HG02943 (cell line): ENCODE results near the gene VAV2.
"Not testable (repeated sequence)": the region's sequence is repeated elsewhere in the genome, so short reads cannot be mapped to it uniquely, and the experiment has no call there.

Experiments used
- ATAC-seq: cut with Tn5 transposase; IDR thresholded peaks from one replicate; pipeline ENCODE4 v1.9.1; 2021; ENCODE audit warnings: mild to moderate bottlenecking, low read depth, moderate library complexity; ENCODE audit not compliant: unreplicated experiment

Gene VAV2

DNA sequence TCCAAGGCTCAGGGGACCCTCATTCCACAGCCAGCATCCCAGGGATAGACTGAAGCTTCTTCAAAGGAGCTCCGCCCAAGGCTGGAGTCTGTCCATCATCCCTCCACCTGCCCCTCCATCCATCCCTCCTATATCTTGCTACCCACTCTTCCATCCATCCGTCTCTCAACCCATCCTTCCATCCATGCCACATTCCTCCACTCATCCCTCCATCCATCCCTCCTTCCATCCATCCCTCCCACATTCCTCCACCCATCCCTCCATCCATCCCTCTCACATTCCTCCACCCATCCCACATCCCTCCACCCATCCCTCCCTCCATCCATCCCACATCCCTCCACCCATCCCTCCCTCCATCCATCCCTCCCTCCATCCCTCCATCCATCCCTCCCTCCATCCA lies 5.5 kb upstream of the VAV2 start:
- ATAC-seq = no peak

DNA sequence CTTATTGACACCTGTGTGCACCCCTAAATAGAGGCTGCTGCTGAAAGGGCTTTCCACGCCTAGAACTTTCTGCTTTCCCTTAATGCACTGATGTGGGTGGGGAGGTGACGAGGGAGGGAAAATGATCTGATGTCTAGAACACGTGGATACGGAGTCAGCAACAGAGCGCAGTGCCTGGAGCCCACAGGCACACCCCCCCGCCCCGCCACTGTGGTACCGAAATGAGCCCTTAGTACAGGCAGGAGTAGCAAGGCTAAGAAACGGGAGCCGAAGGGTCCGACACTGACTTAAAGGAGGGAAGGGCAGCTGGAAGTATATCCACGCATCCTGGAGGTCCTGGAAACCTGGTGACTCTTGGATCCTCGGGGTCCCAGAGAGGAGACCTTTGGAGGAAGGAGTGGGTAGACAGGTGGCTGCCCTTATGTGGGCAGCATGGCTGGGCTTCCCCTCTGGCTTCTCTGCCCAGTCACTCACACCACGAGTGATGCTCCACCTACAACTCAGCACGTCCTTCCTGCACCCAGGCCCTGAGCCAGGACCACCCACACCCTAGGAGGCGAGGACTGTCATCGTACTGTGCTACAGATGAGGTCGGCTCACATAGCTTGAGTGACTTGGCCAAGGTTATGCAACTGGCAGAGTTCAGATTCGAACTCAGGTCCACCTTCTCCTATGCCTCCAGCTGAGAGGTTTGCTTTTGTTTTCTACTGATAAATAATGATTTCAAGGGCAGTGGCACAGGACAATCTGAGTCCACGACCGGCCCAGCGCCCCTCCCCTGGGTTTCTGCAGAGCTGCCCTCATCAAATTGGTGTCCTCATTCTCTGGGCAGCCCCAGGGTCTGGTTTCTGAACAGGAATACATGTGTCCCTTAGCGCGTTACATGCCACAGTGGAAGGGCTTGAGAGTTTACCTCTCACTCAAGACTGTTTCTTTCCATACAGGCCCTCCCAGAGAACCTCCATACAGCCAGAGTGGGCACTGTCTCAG lies 4.7 kb upstream of the VAV2 start:
- no peak for ATAC-seq

DNA sequence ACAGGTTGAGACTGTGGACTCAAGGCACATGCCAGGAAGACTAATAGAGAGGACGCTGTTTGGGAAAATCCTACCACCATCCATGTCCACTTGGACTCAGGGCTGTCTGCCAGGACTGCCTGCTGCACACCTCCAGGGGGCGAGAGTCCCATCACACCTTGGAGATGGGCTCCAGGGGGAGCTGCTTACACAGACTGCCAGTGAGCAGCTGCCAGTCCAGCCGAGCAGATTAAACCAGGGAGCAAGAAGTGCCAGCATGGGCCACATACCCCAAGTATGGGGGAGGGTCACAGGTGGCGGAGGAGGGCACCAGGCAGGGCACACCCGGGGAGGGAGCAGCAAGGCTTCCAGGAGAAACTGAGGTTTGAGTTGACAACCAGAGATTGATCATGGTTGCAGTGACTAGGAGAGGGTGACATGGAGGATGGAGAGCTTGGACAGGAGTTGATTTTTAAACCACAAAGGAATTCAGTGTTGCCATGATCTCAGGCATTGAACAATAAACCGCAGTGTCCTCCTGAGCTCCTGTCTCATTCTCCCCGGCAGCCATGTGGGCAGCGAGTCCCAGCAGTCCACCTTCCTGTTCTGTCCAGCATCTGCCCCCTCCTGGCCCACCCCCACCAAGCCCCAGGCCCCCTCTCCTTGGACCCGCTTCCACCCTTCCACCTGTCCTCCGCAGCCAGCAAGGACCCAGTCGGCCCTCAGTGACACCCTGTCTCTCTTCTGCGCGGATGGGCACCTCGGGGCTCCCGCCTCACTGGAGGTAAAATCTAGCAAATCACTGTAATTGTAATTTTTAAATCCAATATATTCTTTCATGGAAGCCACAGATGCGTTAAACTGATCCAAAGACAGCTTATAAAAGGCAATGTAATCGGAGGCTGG lies 3.1 kb upstream of the VAV2 start:
- no peak for ATAC-seq

DNA sequence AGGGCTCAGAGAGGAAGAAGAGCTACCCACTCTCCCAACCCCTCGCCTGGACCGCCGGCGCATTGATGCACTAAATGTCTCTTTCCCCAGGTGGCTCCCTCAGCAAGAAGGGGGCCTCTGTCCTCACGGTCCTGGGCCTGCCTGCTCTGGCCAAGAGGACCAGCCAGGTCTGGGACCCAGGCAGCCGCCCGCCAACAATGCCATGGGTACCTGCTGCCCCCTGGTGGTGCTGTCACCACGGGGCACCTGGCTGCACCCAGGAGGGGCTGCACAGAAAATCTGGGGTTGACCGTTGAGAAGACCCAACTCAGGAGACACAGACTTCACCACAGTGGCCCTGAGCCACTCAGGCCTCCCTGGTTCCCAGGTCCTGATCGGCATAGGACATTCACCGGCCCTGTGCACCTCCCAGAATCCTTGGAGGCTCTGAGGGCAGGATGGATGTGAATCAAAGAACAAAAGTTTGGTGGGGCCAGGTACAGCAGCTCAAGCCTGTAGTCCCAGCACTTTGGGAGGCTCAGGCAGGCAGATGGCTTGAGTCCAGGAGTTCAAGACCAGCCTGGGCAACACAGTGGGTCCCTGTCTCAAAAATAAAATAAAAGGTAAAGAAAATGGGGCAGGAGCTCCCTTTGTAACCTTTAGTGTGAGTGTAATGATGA lies 2.4 kb upstream of the VAV2 start:
- ATAC-seq = no peak

DNA sequence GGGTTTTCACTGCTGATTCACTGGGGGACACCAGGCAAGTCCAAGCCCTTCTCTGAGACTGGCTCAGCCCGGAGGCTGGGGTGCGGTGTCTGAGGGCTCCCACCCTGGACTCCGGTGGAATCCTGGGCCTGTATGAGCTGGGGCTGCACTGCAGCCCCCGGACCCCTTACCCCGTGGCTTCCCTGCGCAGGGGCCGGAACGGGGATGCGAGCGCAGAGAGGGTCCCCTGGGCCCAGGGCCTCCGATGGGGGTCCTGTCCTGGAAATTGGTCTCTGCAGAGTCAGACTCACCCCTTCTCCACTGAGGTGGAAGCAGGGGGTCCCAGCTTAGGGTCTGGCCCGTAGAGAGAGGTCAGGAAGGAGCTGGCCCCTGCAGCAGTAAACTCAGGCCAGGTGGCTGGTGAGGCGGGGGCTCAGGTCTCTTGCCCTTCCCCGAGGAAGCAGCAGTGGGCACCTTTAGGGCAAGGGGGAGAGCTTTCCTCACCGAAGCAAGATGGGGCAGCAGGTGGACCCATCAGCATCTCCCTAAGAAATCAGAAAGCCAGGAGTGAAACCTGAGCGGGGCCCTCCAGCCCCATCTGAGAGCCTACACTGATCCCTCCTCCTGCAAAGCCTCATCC lies 1.6 kb upstream of the VAV2 start:
- no peak for ATAC-seq

GRCh38 chr9:133992780-133993634 lies 883 bp upstream of the VAV2 start:
- ATAC-seq = peak; percentile 54

- ATAC-seq = peak; percentile 5
Observed at GRCh38 chr9:133991214-133991921, 756 bp downstream of the VAV2 start.

- ATAC-seq = no peak
Observed at GRCh38 chr9:133990366-133991213, 1.5 kb downstream of the VAV2 start.

DNA sequence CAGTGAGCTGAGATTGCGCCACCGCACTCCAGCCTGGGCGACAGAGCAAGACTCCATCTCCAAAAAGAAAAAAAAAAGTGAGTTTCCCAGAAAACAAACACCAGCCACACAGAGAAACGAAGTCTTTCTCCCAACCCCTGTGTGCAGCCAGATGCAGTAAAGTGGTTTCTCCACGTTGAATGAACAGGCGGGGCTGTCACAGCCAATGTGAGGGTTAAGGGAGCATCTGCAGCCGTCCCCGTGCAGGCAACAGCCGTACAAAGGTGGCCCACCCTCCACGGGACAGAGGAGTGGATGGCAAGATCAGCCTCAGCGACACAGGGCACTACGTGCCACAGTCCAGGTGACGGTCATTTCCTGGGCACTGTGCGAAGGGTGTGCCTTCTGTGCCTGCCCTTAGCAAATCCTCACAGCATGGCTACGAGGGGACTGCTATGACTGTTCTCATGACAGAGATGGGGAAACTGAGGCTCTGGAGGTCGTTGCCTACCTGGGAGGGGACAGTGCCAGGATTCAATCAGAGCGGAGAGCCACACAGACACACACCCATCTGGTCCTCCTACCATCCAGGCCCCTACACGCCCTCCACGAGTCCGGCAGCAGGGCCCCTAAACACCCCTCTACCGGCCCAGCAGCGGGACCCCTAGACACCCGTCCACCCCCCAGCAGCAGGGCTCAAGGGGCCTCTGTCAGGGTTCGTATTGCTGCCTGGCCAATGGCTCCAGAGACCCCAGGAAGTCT lies 2.3 kb downstream of the VAV2 start:
- no peak for ATAC-seq

DNA sequence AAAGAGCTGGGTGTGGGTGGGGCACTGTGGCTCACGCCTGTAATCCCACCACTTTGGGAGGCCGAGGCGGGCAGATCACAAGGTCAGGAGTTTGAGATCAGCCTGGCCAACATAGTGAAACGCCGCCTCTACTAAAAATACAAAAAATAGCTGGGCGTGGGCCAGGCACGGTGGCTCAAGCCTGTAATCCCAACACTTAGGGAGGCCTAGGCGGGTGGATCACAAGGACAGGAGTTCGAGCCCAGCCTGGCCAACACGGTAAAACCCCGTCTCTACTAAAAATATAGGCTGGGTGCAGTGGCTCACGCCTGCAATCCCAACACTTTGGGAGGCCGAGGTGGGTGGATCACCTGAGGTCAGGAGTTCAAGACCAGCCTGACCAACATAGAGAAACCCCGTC lies 3.4 kb downstream of the VAV2 start:
- ATAC-seq = not testable (repeated sequence)

DNA sequence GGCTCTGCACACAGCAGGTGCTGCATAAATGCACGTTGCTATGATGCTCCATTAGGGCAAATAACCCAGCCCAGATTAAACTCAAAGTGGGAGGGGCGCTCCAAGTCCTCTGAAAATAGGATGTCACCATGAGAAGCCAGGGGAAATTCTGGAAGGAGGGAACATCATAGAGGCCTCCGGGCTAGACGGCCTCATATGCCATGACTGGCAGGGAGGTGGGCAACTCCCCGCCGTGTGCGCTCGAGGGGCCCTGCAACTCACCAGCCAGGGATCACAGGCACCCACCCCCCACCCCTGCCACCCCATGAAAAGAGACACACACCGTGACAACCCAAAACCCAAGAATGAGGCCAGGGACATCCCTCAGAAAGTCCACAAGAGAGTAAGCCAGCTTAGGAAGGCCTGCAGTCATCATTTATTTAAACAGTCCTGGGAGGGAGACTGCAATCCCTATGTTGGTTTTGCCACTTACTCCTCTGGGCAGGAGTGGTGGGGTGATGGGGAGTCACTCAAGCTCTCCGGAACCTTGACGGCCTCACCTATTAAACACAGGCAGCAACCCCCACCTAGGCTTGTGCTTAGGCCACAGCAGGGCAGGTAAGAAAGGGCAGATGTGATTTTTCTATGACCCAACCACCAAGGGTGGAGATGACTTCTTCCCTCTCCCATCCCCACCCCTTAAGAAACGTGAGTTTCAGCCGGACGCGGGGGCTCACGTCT lies 4.0 kb downstream of the VAV2 start:
- ATAC-seq = no peak

DNA sequence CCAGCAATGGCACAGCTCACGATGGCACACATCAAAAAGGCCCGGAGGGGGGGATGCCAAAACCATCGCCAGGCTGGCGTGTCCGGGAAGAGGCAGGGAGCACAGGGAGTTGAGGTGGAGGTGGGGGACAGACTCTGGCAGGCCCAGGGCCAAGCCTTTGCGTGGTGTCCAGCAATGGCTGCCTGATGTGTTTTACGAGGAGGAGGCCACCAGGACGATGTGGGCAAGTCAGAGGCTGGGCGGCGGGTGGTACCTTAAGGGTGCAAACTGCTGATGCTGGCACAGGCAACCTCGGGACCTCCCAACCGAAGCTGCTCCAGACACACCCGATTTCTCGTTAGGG lies 4.7 kb downstream of the VAV2 start:
- no peak for ATAC-seq

GRCh38 chr9:133986774-133987445 lies 5.2 kb downstream of the VAV2 start:
- no peak for ATAC-seq

GRCh38 chr9:133986061-133986460 lies 6.1 kb downstream of the VAV2 start:
- ATAC-seq = no peak

- no peak for ATAC-seq
Observed at GRCh38 chr9:133982971-133983720, 9.0 kb downstream of the VAV2 start.
